Keratinocyte (primary cell): ENCODE data around the gene LOC128125822.

Source experiments
- EZH2 ChIP-seq: IDR thresholded peaks from one replicate; pipeline ENCODE4 v1.6.1; 2012; ENCODE audit warnings: inconsistent platforms, mild to moderate bottlenecking, low read length, moderate library complexity
- TF ChIP-seq, protein P1 (sequence below), 3 experiments: IDR thresholded peaks in 1 of 3; conservative IDR thresholded peaks in 1 of 3; optimal IDR thresholded peaks in 1 of 3; 2 replicates in 2 of 3; 3 replicates in 1 of 3; pipeline versions ENCODE3 to v1.5.1; 2011; ENCODE audit warnings: low read length in 3 of 3, mild to moderate bottlenecking in 3 of 3, moderate library complexity in 2 of 3, control low read depth in 1 of 3, inconsistent platforms in 1 of 3; ENCODE audit not compliant: insufficient read depth in 2 of 3; ENCODE audit errors: extremely low read depth in 1 of 3

DNA sequence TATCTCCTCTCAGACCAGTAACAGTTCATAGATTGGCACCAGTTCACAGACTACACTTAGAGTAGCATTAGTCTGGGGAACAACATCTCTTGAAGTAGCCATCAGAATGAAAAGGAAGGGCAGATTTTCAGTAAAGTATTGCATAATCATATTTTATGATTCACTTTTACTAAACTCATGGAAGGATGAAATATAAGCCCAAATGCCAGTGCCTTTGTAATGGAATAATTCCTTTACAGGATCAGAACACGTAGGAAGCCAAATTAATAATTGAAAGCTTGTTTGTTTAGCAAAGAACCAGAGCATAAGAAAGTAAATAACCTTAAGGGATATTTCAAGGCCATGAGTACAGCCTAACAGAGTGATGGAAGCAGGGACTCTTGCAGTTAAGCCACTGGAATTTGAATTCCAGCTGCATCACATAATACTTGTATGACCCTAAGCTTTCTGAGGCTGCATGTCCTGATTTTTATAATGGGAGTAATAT lies 11.4 kb upstream of the LOC128125822 start:
- TF ChIP-seq, protein P1, sequence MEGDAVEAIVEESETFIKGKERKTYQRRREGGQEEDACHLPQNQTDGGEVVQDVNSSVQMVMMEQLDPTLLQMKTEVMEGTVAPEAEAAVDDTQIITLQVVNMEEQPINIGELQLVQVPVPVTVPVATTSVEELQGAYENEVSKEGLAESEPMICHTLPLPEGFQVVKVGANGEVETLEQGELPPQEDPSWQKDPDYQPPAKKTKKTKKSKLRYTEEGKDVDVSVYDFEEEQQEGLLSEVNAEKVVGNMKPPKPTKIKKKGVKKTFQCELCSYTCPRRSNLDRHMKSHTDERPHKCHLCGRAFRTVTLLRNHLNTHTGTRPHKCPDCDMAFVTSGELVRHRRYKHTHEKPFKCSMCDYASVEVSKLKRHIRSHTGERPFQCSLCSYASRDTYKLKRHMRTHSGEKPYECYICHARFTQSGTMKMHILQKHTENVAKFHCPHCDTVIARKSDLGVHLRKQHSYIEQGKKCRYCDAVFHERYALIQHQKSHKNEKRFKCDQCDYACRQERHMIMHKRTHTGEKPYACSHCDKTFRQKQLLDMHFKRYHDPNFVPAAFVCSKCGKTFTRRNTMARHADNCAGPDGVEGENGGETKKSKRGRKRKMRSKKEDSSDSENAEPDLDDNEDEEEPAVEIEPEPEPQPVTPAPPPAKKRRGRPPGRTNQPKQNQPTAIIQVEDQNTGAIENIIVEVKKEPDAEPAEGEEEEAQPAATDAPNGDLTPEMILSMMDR (optimal IDR thresholded peaks at IDR 0.05 in 1 of 3, IDR thresholded peaks at IDR 0.05 in 1 of 3, conservative IDR thresholded peaks at IDR 0.05 in 1 of 3; ENCODE audit: extremely low read depth in 1 of 3, insufficient read depth in 2 of 3, low read length in 3 of 3): no peak
- no peak for TF ChIP-seq EZH2
